Right cardiac atrium (tissue), 5 donors: ENCODE data around the gene TRIM73. TPM values are rescaled to one million over a fixed set of nuclear protein-coding genes. Genes with fewer than 3 reads are reported as not detected.
"Not testable (repeated sequence)": the region's sequence is repeated elsewhere in the genome, so short reads cannot be mapped to it uniquely, and the experiment has no call there.

Experiments used
- ATAC-seq, 2 donors: fragments of 200-7000 bp; cut with Tn5 transposase; one replicate each; pipeline versions ENCODE4 v1.8.0 to v1.9.1; 2020; ENCODE audit warnings: moderate library complexity in 2 of 2, mild to moderate bottlenecking in 1 of 2
- DNase-seq, 3 donors: peaks; one replicate each; pipeline ENCODE4 v3.0.0-alpha.2; 2020
- H3K27ac ChIP-seq: one replicate; pipeline ENCODE4 v1.5.1; 2013; ENCODE audit warnings: mild to moderate bottlenecking, low read length, control low read depth, moderate library complexity
- H3K27me3 ChIP-seq: one replicate; pipeline ENCODE4 v1.6.1; 2013; ENCODE audit not compliant: control insufficient read depth, insufficient read depth
- H3K4me1 ChIP-seq: one replicate; pipeline ENCODE4 v1.6.1; 2013; ENCODE audit warnings: low read length; ENCODE audit not compliant: control insufficient read depth, insufficient read depth
- H3K4me3 ChIP-seq: one replicate; pipeline ENCODE4 v1.5.1; 2013; ENCODE audit warnings: low read length, control low read depth
- H3K9me3 ChIP-seq: one replicate; pipeline ENCODE4 v1.6.1; 2013; ENCODE audit warnings: low read length; ENCODE audit not compliant: control insufficient read depth
- WGBS: extraction: QIAGEN DNeasy Blood & Tissue Kit; methylation state at CpG from one replicate; pipeline ENCODE4 v1.1.7; 2013; 5-methylcytosine and 5-hydroxymethylcytosine counted together
- intact Hi-C, 4 donors: fragments of 100-400 bp; cut with DNase I; formaldehyde crosslinking; loops; one replicate each; pipeline versions ENCODE4 v1.11.0 to v1.14.0; 2022 to 2023
- polyA plus RNA-seq: library from polyadenylated mRNA; stranded (reverse); fragments of 200-250 nt; gene quantifications from one replicate; pipeline ENCODE4 v1.2.3, GENCODE V29; 2013
- total RNA-seq, 4 donors: library from RNA; stranded (reverse); fragmentation: NEBNext Ultra II Directional; extraction: Animal tissue kit (Norgen Biotek cat#: 25700); gene quantifications; one replicate each; pipeline ENCODE4 v1.2.1, GENCODE V29; 2021
- donor health status: healthy with polysubstance abuse.
- donor health status: DM: no; HTN: yes; CAD: no.
- donor health status: DM: no; HTN: no; CAD: no.
- donor health status: DM: no; HTN: yes; CAD: no; lungs with severe emphysema.
- donor health status: DM: yes; HTN: yes; CAD: no.

The TRIM73 gene
- total and polyA plus RNA-seq, 5 donors = 1.0 to 3.8 (median 1.1) TPM

- WGBS = 74% methylated on average over 3 of the region's 5 CpGs
- H3K4me1 ChIP-seq, ATAC-seq, intact Hi-C loops, DNase-seq, H3K27me3 ChIP-seq, H3K4me3 ChIP-seq, H3K27ac ChIP-seq, H3K9me3 ChIP-seq: not testable (repeated sequence)
These were observed 54.5 kb downstream of the TRIM73 start for GRCh38 chr7:75449946-75450345.

DNA sequence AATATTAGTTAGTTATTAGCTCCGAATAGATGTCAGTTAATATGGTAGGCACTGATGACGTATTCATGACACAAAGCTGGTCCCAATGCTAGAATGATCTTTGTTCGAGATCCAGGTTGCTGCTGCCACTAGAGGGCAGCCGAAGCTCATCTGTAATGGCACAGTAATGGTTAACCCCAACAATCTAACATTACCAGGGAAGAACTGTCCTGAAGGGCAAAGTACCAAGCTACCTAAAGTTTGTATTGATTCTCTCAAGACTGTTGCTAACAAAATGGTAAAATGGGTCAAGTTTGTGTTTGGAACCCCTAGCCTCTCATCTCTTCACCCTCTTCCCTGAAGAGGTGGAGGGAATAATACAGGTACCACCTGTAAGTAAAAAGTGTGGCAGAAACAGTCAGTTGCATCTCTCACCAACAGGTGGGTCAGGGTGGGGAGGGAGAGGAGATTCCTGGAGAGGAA, 57.1 kb downstream of the TRIM73 start:
- H3K27ac ChIP-seq, H3K4me3 ChIP-seq, intact Hi-C loops, H3K4me1 ChIP-seq, H3K27me3 ChIP-seq, H3K9me3 ChIP-seq, DNase-seq: not testable (repeated sequence)
- 8% methylated on average over 3 of the region's 4 CpGs for WGBS
- ATAC-seq = peak; percentile 74 to 78

Other genes with a start within 250 kb of the TRIM73 start
- 10 to 100 TPM; 23.7 to 38.5 (median 29.2) TPM for gene POM121C, start 90.7 kb downstream of the TRIM73 start, total RNA-seq
- gene POM121C, start 90.7 kb downstream of the TRIM73 start, polyA plus RNA-seq = 12.6 TPM
- under 1 TPM in 1 of 4 donors, not detected in 3; 0.17 TPM for gene SPDYE5, start 96.7 kb downstream of the TRIM73 start, total RNA-seq
- not detected for gene SPDYE5, start 96.7 kb downstream of the TRIM73 start, polyA plus RNA-seq